ENCODE results near the gene HEXIM2.

GRCh38 chr17:45129426-45129939 lies 32.2 kb upstream of the HEXIM2 start:
- TF ChIP-seq POLR2A (IDR thresholded peaks at IDR 0.05; ENCODE audit: low read depth, low read length) (no peak), POLR2AphosphoS5 (IDR thresholded peaks at IDR 0.05; ENCODE audit: low read depth, low read length) (no peak), SPI1 (IDR thresholded peaks at IDR 0.05; ENCODE audit: low read depth, low read length) (no peak), TAF1 (IDR thresholded peaks at IDR 0.05; ENCODE audit: low read depth, low read length) (no peak)
